HG03095 (cell line): ENCODE results near the gene KCNH1.

Experiments
- ATAC-seq: cut with Tn5 transposase; IDR thresholded peaks from one replicate; pipeline ENCODE4 v1.9.1; 2021; ENCODE audit warnings: moderate library complexity; ENCODE audit not compliant: unreplicated experiment

The KCNH1 gene

DNA sequence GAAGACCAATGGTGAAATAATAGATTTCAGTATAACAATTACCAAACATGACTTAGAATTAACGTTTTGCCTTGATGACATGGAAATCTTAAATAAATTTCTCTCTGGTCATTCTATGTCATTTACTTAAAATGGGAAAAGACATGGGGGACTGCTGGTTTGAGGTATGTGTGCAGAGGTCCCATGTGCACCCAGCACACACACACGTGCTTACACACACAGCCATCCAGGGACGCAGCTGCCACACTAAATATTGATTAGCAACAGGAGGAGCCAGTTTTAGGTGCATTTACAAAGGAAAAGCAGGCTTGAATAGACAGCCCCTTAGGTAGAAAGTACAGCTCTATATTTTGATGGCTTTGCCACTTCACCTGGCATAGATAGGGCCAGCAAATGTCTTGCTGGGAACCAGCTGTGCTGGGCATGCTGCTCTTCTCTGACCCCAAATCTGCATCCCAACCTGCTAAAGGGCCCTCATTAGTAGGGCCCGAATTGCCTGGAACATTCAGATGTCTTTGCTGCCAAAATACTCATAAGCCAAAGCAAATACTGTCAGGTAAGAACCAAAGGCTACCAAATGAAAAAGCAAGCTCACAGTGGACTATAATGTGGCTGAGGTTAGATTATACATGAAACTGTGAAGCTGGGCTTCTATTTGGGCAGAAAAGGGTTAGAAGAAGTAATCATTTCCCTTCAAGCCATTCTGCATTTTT is 405.4 kb downstream of the KCNH1 start:
- ATAC-seq = no peak

DNA sequence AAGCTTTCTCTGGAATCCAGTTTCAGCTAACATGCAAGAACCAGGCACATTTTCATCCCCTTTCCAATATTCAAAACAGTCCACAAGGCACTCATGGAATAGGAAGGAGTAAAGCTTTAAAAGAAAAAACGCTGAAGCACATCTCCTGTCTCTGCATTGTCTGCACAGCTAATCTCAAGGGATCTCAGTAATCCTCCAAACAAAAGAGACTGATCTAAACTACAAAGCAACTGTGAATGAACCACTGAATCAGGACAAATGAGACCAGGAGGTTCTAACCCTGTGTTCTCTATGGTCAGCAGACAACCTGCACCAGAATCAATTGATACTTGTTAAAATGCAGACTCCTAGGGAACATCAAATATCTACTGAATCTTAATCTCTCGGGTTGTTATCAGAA is 406.2 kb downstream of the KCNH1 start:
- no peak for ATAC-seq

DNA sequence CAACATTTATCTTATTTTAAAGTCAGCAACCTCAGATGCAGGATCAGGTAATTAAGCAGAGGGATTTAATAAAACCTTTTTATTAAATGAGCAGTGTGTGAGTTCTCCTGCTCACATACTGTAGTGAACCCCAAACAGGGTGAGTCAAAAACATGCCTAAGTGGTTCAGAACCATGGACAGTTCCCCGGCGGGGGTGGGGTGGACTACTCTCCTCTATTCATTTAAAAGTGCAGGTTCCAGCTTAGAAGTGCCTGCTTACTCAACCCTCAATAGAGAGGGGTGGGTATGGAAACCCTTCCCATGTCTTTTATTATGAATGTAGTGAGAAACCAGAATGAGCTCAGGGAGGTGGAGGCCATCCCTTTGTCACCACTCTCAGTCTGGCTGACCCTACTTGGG is 407.3 kb downstream of the KCNH1 start:
- ATAC-seq = no peak

DNA sequence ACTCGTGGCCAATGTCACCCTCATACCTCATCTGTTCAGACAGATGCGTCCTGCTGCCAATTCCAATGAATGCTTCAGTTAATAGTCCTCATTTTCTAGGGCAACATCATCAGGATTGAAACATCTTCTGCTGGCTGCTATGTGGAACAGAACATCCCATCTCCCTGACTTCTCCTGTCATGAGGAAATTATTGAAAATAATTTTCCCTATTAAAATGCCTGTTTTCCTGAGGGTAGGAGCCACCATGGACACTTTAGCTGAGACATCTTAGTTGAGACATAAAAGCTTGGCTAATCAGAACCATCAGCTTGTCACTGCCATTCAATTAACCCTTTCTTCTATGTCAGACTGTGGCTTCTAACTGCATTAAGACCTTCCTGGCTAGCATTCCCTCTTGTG is 409.2 kb downstream of the KCNH1 start:
- no peak for ATAC-seq

DNA sequence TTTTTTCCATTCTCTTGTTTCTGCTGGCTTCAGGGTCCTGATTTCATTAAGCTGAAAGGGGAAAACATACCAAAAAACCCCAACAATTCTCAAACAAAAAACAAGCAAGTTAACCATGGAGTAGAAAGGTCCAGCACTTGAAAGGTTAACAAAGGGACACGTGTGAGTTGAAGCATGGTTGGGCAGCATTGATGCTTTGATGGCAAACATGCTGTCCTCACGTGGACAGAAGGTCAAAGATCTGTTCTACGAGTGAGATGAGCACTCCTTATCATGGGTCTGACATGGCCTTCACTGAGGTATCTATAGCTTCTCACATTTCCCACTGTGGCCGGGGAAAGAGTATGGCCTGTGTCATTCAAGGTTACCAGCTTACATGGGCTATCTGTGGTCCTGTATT is 410.3 kb downstream of the KCNH1 start:
- ATAC-seq = no peak

DNA sequence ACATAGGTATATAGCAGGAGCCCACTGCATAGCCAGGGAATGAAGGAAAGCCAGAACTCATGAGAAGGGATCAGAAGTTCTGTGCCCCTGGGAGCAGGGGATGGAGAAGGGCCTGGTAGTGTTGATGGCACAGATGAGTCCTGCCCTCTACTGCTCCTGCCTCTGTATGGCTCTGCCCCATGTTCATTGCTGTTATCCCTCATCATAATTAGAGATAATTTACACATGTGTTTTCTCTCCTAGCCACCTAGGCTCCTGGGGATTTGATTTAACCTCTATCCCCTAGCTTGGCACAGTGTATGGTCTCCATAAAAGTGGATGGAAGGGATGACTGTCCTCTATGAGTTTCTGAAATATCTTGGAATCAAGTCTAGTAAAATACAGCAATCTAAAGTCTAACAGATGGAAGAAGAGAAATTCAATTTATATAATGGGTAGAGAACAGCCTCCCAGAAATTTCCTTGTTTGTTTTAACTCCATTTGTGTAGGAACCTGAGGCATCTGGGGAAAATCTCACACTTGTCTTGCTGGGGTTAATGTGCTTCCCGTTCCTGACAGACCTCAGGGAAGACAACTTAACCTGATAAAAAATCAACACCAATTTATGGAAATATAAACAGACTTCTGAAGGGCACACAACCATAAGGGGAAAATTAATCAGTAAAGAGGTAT is 411.4 kb downstream of the KCNH1 start:
- ATAC-seq = no peak

DNA sequence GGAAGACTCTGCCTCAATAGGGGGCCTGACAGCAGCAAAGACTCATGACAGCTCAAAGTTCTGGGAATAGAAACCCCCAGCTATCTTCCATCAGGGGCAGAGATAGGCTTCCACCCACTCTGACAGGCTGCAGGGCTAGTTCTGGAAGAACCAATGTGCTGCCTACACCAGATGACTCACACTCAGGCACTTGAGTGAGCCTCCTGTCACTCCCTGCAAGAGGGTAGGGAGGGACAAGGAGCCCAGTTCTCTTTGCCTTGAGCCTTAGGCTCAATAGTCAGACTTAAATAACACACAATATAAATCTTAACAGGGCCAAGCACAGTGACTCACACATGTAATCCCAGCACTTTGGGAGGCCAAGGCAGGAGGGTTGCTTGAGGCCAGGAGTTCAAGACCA is 418.9 kb downstream of the KCNH1 start:
- ATAC-seq = no peak

DNA sequence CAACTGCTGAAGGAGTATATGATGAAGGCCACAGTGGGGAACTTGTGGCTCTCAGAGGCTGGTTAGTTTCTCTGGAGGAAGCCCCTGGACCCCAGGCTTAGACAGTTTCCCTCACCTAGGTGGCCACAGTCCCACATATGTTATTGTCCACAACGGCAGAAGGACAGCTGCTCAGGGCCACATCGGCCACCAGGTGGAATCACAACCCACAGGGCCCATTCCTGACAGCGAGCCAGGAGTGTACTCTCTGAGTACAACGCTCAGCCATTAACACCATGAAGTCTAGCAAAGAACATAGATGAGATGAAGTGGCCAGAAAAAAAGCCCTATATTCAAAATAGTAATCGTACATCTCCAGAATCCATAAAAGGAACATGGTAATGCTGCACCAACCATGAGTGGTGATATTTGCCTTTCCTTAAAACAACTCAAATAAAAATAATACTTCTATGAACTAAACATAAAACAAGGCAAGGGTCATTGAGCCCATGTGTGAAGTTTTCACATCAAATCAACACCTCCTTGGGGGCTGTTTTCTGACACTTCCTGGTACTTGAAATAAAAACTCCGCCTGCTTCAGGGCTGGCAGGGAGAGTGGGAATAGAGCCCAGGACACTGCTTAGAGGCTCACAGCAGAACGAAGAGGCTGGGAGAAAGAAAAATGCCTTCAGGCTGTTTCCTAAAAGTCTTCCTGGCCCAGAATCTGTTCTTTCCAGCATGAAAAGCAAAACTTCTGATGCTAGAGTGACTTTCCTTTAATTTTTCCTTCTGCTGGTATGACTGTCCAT is 421.9 kb downstream of the KCNH1 start:
- no peak for ATAC-seq

DNA sequence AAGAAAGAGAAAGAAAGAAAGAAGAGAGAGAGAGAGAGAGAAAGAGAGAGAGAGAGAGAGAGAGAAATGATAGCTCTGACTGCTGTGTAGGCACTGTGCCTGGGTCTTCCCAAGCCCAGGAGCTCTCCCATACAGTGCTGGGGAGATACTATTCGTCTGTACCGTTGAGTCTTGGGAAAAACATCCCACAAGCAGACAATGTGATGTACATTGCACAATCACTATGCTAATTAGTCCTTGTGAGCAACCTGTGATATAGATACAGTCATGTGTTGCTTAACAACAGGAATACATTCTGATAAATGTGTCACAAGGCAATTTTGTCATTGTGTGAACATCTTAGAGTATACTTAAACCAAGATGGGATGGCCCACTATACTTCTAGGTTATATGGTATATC is 424.2 kb downstream of the KCNH1 start:
- ATAC-seq = no peak

DNA sequence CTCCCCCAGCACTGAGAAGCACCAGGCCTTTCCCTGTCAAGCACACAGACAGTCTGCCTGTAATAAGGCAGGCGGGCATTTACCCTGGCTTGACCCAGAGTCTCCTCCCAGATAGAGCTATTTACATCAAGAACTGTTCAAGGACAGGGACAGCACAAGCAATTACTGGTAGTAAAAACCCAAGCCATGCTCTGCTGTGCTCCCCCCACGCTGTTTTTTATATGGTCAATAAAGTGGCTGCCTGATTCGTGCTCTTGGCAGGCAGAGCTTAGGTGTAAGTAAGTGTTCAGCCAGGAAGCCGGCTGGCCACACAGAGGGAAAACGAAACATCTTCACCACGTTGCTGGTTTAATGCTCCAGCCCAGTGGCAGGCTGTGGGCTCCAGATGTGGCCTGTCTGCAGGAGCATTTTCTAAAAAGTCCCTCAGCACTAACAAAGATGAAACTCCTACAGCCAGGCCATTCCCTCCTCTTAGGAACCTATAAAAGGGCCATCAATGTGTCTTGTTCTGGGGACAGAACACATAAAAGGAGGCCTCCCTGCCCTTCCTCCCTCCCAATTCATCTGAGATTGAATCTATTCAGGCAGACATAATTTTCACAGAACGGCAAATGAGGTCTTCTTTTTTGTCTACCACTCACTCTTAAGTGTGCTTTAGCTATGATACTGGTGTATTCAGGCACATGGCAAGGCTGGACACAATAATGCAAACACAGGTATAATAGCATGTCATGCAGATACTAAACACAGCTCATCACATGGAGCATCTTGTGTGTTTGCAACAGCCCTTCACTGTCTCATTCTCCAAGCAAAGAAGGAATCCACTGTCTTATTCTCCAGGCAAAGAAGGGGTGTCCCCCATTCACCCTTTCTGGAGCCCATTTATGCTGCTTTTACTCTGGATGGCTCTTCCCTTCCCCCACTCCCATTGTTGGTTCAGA is 426.4 kb downstream of the KCNH1 start:
- no peak for ATAC-seq

DNA sequence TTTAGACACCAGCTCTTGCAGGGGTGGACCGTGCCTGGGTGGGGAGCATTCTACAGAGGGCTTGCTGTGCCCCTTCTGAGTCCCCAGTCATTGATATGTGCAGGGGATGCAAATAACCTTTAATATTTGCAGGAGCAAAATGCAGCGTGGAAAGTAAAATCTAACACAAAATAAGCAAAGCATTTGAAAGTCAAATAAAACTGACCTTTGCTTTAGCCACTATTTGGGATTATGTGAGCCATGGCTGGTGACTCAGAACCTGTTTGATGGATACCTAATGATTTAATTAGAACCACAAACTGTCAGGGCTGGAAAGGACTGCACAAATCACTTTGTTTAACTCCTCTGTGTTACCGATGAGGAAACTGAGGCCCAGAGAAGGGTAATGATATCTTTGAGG is 427.7 kb downstream of the KCNH1 start:
- no peak for ATAC-seq

DNA sequence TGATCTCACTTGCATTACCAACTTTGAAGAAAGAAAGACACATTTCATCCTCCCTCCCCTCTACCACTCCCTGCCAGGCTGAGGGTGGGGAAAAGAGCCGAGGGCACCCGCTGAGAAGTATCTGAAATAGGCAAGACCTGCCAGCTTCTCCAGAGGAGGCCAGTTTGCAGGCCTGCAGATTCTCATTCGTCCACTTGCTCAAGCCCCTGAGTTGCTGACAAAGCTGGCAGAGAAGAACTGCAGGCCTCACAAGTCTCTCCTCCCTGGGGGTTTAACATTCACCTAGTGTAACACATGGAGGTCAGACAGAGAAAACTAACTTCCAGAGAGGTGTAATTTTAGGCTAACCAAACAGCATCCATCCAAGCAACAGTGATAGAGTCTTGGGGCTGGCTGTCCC is 428.9 kb downstream of the KCNH1 start:
- ATAC-seq = no peak

DNA sequence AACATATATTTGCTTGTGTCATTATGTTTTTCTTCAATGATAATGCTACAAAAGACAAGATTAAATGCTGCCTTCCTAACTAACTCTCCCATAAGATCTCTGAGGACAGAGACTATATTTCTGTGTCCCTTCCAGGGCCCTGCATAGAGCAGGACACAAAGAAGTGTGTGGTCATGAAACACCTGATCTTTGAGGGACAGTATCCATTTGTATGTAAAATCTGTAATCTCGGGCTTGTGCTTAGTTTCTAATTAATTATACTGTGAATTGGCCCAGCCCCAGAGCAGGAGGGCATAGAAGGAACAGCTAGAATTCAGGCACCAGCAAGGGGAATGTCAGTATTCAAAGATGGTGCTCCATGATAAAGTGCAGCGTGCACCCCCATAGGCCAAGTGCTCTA is 430.4 kb downstream of the KCNH1 start:
- no peak for ATAC-seq

DNA sequence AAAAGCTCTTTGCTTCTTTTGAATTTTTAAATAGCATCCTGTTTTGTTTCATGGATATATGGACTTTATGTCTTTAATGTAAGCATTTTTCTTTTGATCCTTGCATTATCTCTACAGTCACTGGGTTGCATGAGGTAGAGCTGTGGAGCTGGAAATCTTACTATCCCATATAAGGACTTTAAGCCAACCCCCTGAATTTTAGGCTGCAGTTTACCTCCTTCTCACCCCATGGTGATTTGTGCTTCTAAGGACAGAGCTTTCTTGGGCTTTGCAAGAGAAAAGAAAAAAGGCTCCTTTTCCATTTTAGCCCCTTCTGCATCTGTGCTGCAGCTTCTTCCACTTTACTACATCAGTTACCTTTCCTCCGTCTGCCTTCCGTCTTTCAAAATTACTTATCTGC is 431.4 kb downstream of the KCNH1 start:
- ATAC-seq = no peak

DNA sequence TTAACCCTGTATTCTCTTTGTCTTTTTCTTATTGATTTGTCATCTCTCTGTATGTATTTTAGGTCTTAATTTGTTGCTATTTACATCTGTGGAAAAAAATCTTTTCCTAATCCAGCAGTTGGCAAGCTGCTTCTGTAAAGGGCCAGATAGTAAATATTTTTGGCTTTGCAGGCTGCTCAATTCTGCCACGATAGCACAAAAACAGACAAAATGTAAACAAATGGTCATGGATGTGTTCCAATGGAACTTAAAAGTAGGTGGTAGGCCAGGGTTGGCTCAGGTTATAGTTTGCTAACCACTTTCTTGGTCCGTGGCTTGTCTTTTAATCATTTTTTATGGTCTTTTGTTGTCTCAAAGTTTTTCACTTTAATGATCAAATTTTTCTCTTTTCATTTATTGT is 433.4 kb downstream of the KCNH1 start:
- no peak for ATAC-seq

DNA sequence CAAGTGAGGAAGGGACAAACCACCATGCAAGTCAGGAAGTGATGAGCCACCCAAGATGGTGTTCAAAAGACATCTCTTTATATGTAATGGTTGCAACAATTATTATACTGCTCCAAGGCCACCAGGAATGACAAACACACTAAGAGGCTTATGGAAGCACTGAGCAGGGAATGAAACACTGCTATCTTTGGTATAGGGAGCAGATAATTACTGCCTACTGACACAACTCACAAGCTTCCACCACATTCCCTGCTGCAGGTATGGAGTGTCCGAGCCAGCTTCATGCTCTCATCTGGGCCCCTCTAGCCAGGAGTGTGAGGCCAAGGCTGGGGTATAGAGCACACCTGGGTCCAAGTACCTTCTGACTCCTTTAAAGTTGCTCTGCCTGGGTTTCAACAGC is 433.9 kb downstream of the KCNH1 start:
- ATAC-seq = no peak

DNA sequence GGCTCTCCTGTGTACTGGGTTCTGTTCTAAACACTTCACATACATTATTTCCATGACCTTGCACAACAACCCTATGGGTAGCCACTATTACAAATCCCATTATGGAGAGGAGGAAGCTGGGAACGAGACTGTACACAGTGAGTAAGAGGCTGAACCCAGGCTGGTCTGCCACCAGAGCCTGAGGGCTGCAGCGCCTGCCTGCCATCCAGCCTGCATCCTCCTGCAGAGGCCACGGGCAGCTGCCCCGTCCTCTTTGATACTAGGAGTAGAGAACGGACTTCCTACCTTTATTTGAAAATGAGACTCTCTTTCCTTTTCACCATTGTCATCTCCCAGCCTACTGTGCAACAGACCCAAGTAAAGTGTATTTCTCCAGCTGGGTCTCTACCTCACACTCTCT is 435.3 kb downstream of the KCNH1 start:
- no peak for ATAC-seq

DNA sequence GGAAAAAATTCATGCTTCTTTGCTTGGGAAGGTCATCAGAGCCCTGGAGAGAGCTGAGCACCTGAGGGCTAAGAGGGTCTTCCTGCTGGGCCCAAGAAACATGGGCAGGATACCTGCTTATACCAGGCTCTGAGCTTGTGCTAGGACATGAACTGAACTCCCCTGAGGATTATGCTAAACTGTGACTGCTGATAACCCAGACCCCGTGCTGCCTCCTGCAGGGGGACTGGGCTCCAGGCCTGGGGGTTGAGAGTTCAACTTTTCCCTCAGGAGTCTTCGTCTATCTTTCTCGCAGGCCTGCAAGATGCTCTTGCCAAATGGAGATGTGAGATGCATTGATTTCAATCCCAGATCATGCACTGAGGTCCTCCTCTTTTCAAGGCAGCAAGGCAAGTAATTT is 436.8 kb downstream of the KCNH1 start:
- ATAC-seq = no peak

DNA sequence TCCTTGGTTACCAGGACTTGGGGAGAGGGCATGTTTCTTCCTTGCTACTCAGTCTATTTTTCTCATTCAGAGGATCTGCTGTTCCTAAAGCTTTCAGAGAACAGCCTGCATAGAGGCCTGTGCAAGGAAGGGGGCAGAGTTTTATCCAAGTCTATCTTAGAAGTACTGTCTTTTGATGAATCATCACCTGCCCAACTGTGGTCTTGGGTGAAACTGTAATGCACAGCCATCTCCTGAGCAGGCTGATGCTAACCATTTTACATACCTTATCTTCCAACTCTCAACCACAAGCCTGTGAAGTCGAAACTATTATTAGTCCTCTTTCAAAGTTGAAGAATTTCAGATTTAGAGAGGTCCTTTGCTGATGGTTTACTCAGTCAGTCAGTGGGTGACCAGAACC is 437.2 kb downstream of the KCNH1 start:
- peak; percentile 97 for ATAC-seq

DNA sequence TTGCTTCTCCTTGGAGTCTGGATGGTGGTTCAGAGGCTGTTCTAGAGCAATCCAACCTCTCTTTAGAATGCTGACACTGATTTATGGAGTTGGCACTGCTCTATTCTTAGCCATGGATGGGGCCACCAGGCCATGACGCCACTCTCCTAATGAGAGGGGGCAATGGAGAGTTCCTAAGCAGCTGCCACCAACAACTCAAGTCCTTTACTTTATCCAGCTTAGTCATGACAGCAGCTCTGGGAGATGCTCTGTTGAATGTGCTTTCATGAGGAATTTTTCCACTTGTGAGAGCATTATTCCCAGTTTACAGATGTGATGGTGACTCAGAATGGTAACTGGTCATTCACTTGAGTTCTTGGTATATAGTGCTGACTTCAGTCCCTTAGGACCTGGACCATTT is 438.9 kb downstream of the KCNH1 start:
- no peak for ATAC-seq

DNA sequence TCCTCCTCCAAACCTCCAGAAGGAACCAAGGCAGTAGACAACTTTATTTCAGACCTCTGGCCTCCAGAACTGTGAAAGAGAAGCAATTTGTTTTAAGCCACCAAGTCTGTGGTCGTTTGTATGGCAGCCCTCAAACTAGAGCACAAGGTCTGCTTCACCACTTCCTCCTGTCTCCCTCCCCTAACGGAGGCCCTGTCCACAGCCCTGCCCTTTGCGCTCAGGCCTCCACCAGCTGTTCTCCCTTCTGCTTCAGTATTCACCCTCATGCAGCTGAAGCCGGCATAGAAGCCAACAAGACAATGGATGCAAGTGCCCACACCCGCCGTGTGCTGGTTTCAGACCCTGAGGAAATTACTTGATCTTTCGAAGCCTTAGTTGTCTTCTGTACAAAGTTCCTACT is 441.2 kb downstream of the KCNH1 start:
- no peak for ATAC-seq
